Large intestine (tissue), 3 donors: Measurements from ENCODE around the gene APBB2. TPM values are rescaled to one million over a fixed set of nuclear protein-coding genes. Genes with fewer than 3 reads are reported as not detected.
"Not testable (repeated sequence)": the region's sequence is repeated elsewhere in the genome, so short reads cannot be mapped to it uniquely, and the experiment has no call there.

Experiments
- DNase-seq, 2 donors: peaks; one replicate each; pipeline versions ENCODE4 v3.0.0 to v3.0.0-alpha.2; 2013
- H3K27ac ChIP-seq: one replicate; pipeline ENCODE4 v1.5.1; 2013; ENCODE audit warnings: low read length
- H3K27me3 ChIP-seq: 2 replicates; pipeline ENCODE4 v1.6.1; 2013; ENCODE audit warnings: low read length; ENCODE audit not compliant: control insufficient read depth, insufficient read depth
- H3K36me3 ChIP-seq: 2 replicates; pipeline ENCODE4 v1.6.1; 2013; ENCODE audit warnings: low read length; ENCODE audit not compliant: control insufficient read depth, insufficient read depth
- H3K4me1 ChIP-seq: one replicate; pipeline ENCODE4 v1.6.1; 2013; ENCODE audit warnings: low read length; ENCODE audit not compliant: control insufficient read depth, insufficient read depth
- H3K4me3 ChIP-seq: one replicate; pipeline ENCODE4 v1.5.1; 2013; ENCODE audit warnings: low read length
- H3K9me3 ChIP-seq: one replicate; pipeline ENCODE4 v1.6.1; 2013; ENCODE audit warnings: mild to moderate bottlenecking, low read depth, low read length, moderate library complexity; ENCODE audit not compliant: control insufficient read depth
- WGBS: methylation state at CpG from one replicate; pipeline ENCODE4 v1.1.5; 2013; ENCODE audit warnings: low lambda C conversion rate; ENCODE audit not compliant: insufficient coverage; 5-methylcytosine and 5-hydroxymethylcytosine counted together
- polyA plus RNA-seq: library from polyadenylated mRNA; unstranded; fragments of 120-200 nt; gene quantifications from one replicate; pipeline ENCODE4 v1.2.1, GENCODE V29; 2013

APBB2 gene
- polyA plus RNA-seq, 1 donor: 26.6 TPM

- Histone ChIP-seq H3K27me3 (no peaks in the 10 kb centered on the region), H3K4me3 (no peak overlapping the region), H3K4me1 (no peaks in the 10 kb centered on the region), H3K27ac (no peak overlapping the region), H3K36me3 (no peaks in the 10 kb centered on the region), H3K9me3 (peaks cover 11% of the 10 kb centered on the region)
- no CpG with 5 or more reads among the region's 1 CpG for whole genome bisulfite sequencing
- DNase-seq: no peak
Observed at GRCh38 chr4:41050116-41050515, 164.2 kb downstream of the APBB2 start.

- H3K9me3 ChIP-seq: peaks cover 16% of the 10 kb centered on the region
- not testable (repeated sequence) for H3K4me3 ChIP-seq, H3K27me3 ChIP-seq, H3K4me1 ChIP-seq, H3K27ac ChIP-seq, DNase-seq, H3K36me3 ChIP-seq
- WGBS: no CpG with 5 or more reads among the region's 40 CpGs
Observed at GRCh38 chr4:41049176-41049575, 165.2 kb downstream of the APBB2 start.

- Histone ChIP-seq H3K36me3 (no peaks in the 10 kb centered on the region), H3K9me3 (peaks cover 16% of the 10 kb centered on the region), H3K4me3 (no peak overlapping the region), H3K4me1 (no peaks in the 10 kb centered on the region), H3K27me3 (no peaks in the 10 kb centered on the region), H3K27ac (no peak overlapping the region)
- no peak for DNase-seq
Observed at GRCh38 chr4:41044791-41045190, 169.6 kb downstream of the APBB2 start.

- Histone ChIP-seq H3K36me3 (no peaks in the 10 kb centered on the region), H3K9me3 (peaks cover 15% of the 10 kb centered on the region), H3K27ac (no peak overlapping the region), H3K4me1 (no peaks in the 10 kb centered on the region), H3K27me3 (no peaks in the 10 kb centered on the region), H3K4me3 (no peak overlapping the region)
- DNase-seq: no peak
Observed at GRCh38 chr4:41044165-41044564, 170.2 kb downstream of the APBB2 start.

- no peak overlapping the region for H3K4me3 ChIP-seq
- H3K4me1 ChIP-seq: no peaks in the 10 kb centered on the region
- H3K9me3 ChIP-seq: peaks cover 10% of the 10 kb centered on the region
- DNase-seq: no peak
- no peaks in the 10 kb centered on the region for H3K36me3 ChIP-seq
- 87% methylated on average over 2 of the region's 2 CpGs for WGBS
- H3K27ac ChIP-seq: no peak overlapping the region
- no peaks in the 10 kb centered on the region for H3K27me3 ChIP-seq
Observed at GRCh38 chr4:41043465-41043864, 170.9 kb downstream of the APBB2 start.

GRCh38 chr4:41041551-41041950, 172.8 kb downstream of the APBB2 start:
- 60% methylated on average over 1 of the region's 1 CpG for WGBS
- Histone ChIP-seq H3K4me1 (no peaks in the 10 kb centered on the region), H3K36me3 (no peaks in the 10 kb centered on the region), H3K9me3 (peaks cover 8% of the 10 kb centered on the region), H3K27ac (no peak overlapping the region), H3K27me3 (no peaks in the 10 kb centered on the region), H3K4me3 (no peak overlapping the region)
- no peak for DNase-seq

- no peak overlapping the region for H3K4me3 ChIP-seq
- DNase-seq: no peak
- H3K4me1 ChIP-seq: no peaks in the 10 kb centered on the region
- WGBS: no CpG with 5 or more reads among the region's 3 CpGs
- no peaks in the 10 kb centered on the region for H3K9me3 ChIP-seq
- no peaks in the 10 kb centered on the region for H3K27me3 ChIP-seq
- H3K27ac ChIP-seq: no peak overlapping the region
- no peaks in the 10 kb centered on the region for H3K36me3 ChIP-seq
Observed at GRCh38 chr4:41039317-41039716, 175.0 kb downstream of the APBB2 start.

- no peaks in the 10 kb centered on the region for H3K27me3 ChIP-seq
- no peak overlapping the region for H3K4me3 ChIP-seq
- no peak for DNase-seq
- no CpG with 5 or more reads among the region's 2 CpGs for WGBS
- H3K9me3 ChIP-seq: no peaks in the 10 kb centered on the region
- H3K4me1 ChIP-seq: no peaks in the 10 kb centered on the region
- no peak overlapping the region for H3K27ac ChIP-seq
- no peaks in the 10 kb centered on the region for H3K36me3 ChIP-seq
Observed at GRCh38 chr4:41038304-41038703, 176.0 kb downstream of the APBB2 start.

- no peak overlapping the region for H3K27ac ChIP-seq
- no peaks in the 10 kb centered on the region for H3K4me1 ChIP-seq
Observed at GRCh38 chr4:41029098-41029497, 185.2 kb downstream of the APBB2 start.

GRCh38 chr4:41028392-41029076, 185.8 kb downstream of the APBB2 start:
- no peaks in the 10 kb centered on the region for H3K27me3 ChIP-seq
- peaks cover 19% of the 10 kb centered on the region for H3K9me3 ChIP-seq
- no peaks in the 10 kb centered on the region for H3K4me1 ChIP-seq
- H3K36me3 ChIP-seq: no peaks in the 10 kb centered on the region
- DNase-seq: no peak
- H3K4me3 ChIP-seq: no peak overlapping the region
- WGBS: 78% methylated on average over 2 of the region's 8 CpGs
- H3K27ac ChIP-seq: no peak overlapping the region

More at GRCh38 chr4:41029098-41029497, 185.2 kb downstream of the APBB2 start:
- Histone ChIP-seq H3K27me3 (no peaks in the 10 kb centered on the region), H3K4me3 (no peak overlapping the region), H3K36me3 (no peaks in the 10 kb centered on the region), H3K9me3 (peaks cover 16% of the 10 kb centered on the region)
- no peak for DNase-seq
- WGBS: 83% methylated on average over 1 of the region's 3 CpGs

- WGBS: no CpG with 5 or more reads among the region's 1 CpG
- no peak overlapping the region for H3K4me3 ChIP-seq
- no peak overlapping the region for H3K27ac ChIP-seq
- H3K9me3 ChIP-seq: peaks cover 19% of the 10 kb centered on the region
- no peaks in the 10 kb centered on the region for H3K4me1 ChIP-seq
- no peak for DNase-seq
- no peaks in the 10 kb centered on the region for H3K36me3 ChIP-seq
- H3K27me3 ChIP-seq: no peaks in the 10 kb centered on the region
Observed at GRCh38 chr4:41026971-41027370, 187.4 kb downstream of the APBB2 start.
